GM12872 (cell line): ENCODE data around the gene ANKRD16.

Experiments
- CTCF ChIP-seq: IDR thresholded peaks from 3 replicates; pipeline ENCODE4 v1.5.1; 2011; ENCODE audit warnings: low read depth, mild to moderate bottlenecking, low read length, moderate library complexity; ENCODE audit not compliant: insufficient read depth

ANKRD16 gene

GRCh38 chr10:5889624-5890451 is at the start of gene ANKRD16, which contains the start of gene FBH1:
TSS of gene ANKRD16 (minus strand) at chr10:5889893. CDS start at chr10:5889354, 539 bp downstream.
TSS of gene FBH1 (plus strand) at chr10:5890243. CDS start at chr10:5890346, 103 bp downstream.
- TF ChIP-seq CTCF: no peak

GRCh38 chr10:5938291-5938690 is 48.6 kb upstream of the ANKRD16 start:
- TF ChIP-seq CTCF: no peak

GRCh38 chr10:5937016-5937415 is 47.3 kb upstream of the ANKRD16 start:
- TF ChIP-seq CTCF: no peak

- no peak for TF ChIP-seq CTCF
Measured at GRCh38 chr10:5935628-5936027, 45.9 kb upstream of the ANKRD16 start.

- no peak for TF ChIP-seq CTCF
Measured at GRCh38 chr10:5933909-5934546, 44.3 kb upstream of the ANKRD16 start.

- TF ChIP-seq CTCF: no peak
Measured at GRCh38 chr10:5932345-5932744, 42.7 kb upstream of the ANKRD16 start.

GRCh38 chr10:5930272-5930671 is 40.6 kb upstream of the ANKRD16 start:
- TF ChIP-seq CTCF: no peak
